Left forelimb (tissue), 1 donor: ENCODE data around the gene SLC23A2.
"Not testable (repeated sequence)": the region's sequence is repeated elsewhere in the genome, so short reads cannot be mapped to it uniquely, and the experiment has no call there.

Source experiments
- DNase-seq: peaks from one replicate; pipeline ENCODE4 v3.0.0-alpha.2; 2018; ENCODE audit warnings: low spot score

Gene SLC23A2

DNA sequence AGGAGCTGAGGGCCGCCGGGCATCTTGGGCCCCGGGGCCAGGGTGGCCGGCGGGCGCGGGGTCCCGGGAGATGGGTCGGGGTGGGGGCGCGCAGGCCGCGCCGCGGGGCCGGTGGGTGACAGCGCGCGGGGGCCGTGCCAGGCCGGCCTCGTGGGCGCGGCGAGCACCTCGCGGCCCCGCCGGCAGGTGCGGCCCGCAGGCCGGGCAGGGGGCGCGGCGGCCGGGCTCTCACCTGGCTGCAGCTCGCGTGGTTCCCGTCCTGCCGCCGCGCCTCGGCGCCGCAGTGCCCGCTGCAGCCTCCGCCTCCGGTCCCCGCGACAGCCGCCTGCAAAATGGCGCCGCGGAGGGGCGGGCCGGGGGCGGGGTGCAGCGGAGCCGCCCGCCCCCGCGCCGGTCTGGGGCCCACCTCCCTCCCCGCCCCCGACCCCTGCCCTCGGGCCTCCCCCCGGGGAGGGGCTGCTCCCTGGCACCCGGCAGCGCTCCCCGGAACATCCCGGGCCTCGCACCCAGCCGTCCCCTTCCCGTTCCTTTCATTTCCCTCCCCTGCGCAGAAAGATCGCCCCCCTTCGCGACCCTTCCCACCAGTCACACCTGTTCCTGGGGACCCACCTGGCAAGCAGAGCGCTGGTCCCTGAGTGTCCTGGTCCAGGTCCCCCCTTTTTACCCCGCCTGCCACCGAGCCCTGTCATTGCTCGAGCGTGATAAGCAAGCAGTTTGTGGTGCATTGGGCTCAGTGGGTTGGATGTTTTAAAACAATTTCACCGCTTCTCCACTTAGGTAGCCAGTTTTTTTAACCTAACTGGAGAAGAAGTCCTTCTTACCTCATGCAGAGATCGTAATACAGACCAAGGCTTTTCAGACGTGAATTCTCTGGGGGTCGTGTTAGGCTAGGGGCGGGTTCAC is at the start of gene SLC23A2:
Gene SLC23A2, minus strand, starts transcription at position 337 of the 903 bp plus-strand sequence. CDS start 68,948 bp downstream, outside the sequence.
- no peak for DNase-seq

DNA sequence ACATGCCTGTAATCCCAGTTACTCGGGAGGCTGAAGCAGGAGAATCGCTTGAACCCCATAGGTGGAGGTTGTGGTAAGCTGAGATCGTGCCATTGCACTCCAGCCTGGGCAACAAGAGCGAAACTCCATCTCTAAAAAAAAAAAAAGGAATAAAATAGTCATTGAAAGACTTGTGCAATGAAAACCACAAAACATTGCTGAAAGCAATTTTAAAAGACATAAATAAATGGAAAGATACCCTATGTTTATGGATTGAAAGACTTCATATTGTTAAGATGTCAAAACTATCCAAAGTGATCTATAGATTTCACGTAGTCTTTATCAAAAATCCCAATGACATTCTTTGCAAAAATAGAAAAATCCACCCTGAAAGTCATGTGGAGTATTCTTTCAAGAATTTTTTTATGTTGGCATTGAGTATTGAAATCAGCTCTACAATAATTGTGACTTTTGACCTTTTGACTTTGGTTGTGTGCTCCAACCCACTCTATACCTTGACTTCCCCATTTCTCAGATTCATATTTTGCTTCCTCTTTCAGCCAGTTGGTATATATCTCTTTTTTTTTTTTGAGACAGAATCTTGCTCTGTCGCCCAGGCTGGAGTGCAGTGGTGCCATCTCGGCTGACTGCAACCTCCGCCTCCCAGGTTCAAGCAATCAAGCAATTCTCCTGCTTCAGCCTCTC is 45.5 kb upstream of the SLC23A2 start:
- no peak for DNase-seq

- DNase-seq, result no peak
Observed at GRCh38 chr20:5045906-5046305, 44.6 kb upstream of the SLC23A2 start.

DNA sequence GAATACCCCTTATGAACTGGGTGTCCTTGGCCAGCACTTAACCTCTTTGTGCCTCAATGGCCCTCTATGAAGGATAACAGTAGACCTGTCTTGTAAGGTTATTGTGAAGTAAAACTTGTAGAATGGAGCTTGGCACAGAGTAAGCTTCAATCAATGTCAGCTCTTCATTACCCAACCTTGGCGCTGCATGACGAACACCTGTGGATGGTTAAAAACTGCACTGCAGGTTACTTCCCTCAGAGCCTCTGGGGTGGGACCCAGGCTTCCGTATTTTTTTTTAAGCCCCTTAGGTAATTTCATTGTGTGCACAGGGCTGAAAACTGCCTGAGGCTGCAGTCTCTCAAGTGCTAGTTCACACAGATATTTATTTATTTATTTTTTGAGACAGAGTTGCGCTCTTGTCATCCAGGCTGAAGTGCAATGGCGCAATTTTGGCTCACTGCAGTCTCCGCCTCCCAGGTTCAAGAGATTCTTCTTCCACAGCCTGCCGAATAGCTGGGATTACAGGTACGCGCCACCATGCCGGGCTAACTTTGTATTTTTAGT is 42.8 kb upstream of the SLC23A2 start:
- no peak for DNase-seq

- no peak for DNase-seq
Observed at GRCh38 chr20:5041433-5041832, 40.1 kb upstream of the SLC23A2 start.

DNA sequence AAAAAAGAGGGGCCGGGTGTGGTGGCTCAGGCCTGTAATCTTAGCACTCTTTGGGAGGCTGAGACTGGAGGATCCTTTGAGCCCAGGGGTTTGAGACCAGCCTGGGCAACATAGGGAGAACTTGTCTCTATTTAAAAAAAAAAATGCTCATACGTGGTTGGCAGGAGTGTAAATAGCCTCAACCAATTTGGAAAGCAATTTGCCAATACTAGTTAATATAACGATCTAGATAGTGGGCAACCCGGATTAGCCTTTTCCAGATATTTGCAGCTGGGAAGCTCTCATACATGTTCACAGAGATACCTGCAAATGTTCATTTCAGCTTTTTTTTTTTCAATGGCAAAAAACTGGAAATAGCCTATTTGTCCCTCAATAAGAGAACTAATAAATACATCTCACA is 39.0 kb upstream of the SLC23A2 start:
- no peak for DNase-seq

GRCh38 chr20:5039889-5040288 is 38.6 kb upstream of the SLC23A2 start:
- no peak for DNase-seq

DNA sequence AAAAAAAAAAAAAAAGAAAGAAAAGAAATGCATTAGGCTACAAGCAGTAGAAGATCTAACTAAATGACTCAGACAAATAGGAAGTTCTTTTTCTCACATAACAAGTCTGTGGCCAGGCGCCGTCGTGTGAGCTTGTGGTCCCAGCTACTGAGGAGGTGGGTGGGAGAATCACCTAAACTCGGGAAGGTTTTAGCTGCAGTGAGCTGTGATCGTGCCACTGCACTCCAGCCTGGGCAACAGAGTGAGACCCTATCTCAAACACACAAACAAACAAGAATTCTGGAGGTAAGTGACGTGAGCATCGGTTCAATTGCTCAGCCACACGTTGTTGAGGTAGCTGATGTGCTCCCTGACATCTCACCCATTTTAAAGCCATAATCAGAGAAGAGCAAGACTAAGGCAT is 37.9 kb upstream of the SLC23A2 start:
- DNase-seq, result no peak

DNA sequence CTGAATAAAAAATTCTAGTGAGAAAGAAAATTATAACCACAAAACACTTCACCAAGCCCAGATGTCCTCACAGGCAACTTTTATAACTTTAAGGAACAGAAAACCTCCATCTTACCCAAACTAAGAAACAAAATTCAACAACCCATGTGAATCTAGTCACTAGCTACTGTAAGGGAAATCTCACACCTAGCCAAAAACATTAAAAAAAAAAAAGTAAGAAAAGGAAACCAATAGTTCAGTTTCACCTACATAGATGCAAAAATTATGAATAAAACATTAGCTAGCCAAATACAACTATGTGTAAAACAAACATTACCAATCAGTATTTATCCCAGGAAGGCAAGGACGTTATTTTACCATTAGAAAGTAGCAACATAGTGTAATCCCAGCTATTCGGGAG is 35.5 kb upstream of the SLC23A2 start:
- no peak for DNase-seq

DNA sequence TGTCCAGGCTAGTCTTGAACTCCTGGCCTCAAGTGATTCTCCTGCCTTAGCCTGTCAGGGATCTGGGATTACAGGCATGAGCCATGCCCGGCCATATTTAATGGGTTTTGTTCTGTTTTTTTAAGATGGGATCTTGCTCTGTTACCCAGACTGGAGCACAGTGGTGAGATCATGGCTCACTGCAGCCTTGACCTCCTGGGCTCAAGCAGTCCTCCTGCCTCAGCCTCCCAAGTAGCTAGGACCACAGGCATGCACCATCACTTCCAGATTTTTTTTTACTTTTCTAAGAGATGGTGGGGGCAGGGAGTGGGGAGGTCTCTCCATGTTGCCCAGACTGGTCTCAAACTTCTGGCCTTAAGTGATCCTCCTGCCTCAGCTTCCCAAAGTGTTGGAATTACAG is 34.2 kb upstream of the SLC23A2 start:
- not testable (repeated sequence) for DNase-seq

GRCh38 chr20:5033566-5033965 is 32.3 kb upstream of the SLC23A2 start:
- DNase-seq, result no peak

DNA sequence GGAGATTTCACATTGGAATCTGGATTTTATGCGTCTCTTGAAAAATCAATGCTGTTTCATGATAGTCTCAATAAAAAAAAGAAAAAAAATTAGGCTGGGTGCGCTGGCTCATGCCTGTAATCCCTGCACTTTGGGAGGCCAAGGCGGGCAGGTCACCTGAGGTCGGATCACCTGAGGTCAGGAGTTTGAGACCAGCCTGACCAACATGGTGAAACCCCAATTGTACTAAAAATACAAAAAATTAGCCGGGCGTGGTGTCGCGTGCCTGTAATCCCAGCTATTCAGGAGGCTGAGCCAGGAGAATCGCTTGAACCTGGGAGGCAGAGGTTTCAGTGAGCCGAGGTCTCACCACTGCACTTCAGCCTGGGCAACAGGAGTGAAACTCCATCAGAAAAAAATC is 30.4 kb upstream of the SLC23A2 start:
- DNase-seq, result not testable (repeated sequence)

DNA sequence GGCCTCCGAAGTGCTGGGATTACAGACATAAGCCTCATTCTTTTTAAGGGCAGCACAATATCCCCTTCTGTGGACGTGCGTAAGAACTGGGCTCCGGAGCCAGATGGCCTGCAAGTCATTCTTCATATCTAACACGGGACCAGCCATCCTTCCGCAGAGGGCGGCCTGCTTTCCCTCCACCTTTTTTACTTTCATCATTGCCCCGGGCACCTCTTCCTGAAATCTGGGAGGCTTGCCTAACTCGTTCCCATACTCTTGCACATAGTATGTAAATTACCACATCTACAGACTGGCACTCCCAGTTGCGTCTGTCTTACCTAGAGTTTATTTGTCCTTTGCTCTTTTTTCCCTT is 29.9 kb upstream of the SLC23A2 start:
- no peak for DNase-seq

GRCh38 chr20:5030348-5031205 is 29.3 kb upstream of the SLC23A2 start:
- DNase-seq, result no peak

GRCh38 chr20:5028258-5029059 is 27.1 kb upstream of the SLC23A2 start:
- DNase-seq, result not testable (repeated sequence)

DNA sequence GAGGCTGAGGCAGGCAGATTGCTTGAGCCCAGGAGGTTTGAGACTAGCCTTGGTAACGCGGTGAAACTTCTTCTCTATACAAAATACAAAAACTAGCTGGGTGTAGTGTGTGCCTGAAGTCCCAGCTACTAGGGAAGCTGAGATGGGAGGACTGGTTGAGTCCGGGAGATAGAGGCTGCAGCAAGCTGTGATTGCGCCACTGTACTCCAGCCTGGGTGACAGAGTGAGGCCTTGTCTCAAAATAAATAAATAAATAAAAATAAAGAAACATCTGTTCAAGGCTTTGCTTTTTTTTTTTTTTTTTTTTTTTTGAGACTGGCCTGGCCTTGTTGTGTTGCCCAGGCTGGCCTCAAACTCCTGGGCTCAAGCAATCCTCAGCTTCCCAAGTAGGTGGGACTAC is 23.7 kb upstream of the SLC23A2 start:
- no peak for DNase-seq

GRCh38 chr20:5024103-5024502 is 22.8 kb upstream of the SLC23A2 start:
- DNase-seq, result no peak

- not testable (repeated sequence) for DNase-seq
Observed at GRCh38 chr20:5023171-5023570, 21.9 kb upstream of the SLC23A2 start.

DNA sequence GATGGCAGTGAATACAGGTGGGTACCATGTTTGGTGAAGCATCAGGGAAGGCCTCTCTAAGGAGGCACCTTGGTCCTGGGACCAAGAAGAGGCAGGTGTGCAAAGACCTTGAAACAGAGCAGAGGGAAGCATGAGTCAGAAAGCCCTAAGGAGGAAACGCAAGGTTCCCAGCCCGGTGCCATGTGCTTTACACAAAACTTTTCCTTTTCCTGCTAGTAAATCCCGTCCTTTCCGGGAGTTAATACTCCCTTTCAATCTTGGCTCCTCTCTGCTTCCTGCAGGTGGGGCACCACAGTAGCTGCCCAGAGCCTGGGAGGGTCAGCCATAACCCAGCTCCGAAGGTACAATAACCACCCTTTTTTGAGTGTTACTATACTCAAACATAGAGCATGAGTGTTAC is 19.4 kb upstream of the SLC23A2 start:
- DNase-seq, result no peak

DNA sequence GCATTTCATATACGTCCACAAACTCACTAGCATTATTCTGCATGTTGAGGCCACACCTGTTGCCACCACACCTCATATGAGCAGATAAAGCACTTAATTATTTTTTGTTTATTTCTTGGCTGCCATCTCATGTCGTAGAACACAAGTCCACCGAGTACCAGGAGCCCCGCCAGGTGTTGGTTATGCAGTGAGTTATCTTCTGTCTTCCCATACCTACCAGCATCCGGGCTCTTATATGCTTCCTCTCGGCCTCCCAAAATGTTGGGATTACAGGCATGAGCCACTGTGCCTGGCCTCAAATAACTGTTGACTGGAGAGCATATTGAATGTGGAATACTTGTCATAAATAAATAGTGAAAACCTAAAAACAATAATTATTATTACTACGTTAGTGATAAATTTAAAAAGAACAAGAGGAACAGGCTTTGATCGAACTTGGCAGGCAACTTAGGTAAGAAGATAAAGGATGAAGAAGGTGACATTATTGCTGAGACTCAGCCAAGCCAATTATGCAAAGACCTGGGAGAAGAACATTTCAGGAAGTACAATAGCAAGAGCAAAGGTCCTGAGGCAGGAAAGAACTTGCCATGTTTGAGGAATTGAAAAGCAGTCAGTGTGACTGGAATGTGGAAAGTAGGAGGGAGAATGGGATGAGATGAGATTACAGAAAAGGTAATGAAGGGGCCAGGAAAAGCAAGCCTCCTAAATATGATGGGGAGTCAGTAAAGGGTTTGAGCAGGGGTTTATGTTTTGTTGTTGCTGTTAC is 12.6 kb upstream of the SLC23A2 start:
- DNase-seq, result no peak

- no peak for DNase-seq
Observed at GRCh38 chr20:5008759-5009158, 7.4 kb upstream of the SLC23A2 start.
